SU-DHL-6 (cell line): Measurements from ENCODE around the gene CHRNB1.
A peak's percentile ranks its signal among the peaks of the same experiment; 100 is the strongest.

Experiments used
- H2AFZ ChIP-seq: fragments of 200-600 bp; sonication (generic); 2 replicates; pipeline ENCODE4 v1.6.1; 2014; ENCODE audit warnings: low read depth, mild to moderate bottlenecking, moderate library complexity, mixed read lengths, antibody characterized with exemption, low read length; ENCODE audit not compliant: severe bottlenecking
- H3F3A ChIP-seq: fragments of 200-600 bp; shearing (Covaris generic); 2 replicates; pipeline ENCODE4 v1.6.0; 2016; ENCODE audit warnings: antibody characterized with exemption, mild to moderate bottlenecking; ENCODE audit not compliant: insufficient read depth
- H3K27ac ChIP-seq: fragments of 200-600 bp; sonication (generic); 2 replicates; pipeline ENCODE4 v1.5.1; 2016; ENCODE audit warnings: low read depth, mild to moderate bottlenecking, low read length, moderate library complexity, mixed read lengths
- H3K27me3 ChIP-seq: fragments of 200-600 bp; sonication (generic), shearing (Covaris generic); 2 replicates; pipeline ENCODE4 v1.6.0; 2014; ENCODE audit warnings: mild to moderate bottlenecking, low read length
- H3K36me3 ChIP-seq: fragments of 200-600 bp; sonication (generic); 2 replicates; pipeline ENCODE4 v1.6.1; 2014; ENCODE audit warnings: mild to moderate bottlenecking, low read length, mixed read lengths
- H3K4me2 ChIP-seq: fragments of 300-600, 200-600 bp; shearing (Covaris generic), sonication (generic); 2 replicates; pipeline ENCODE4 v1.6.0; 2014; ENCODE audit warnings: low read length, low read depth, mild to moderate bottlenecking; ENCODE audit not compliant: poor library complexity, severe bottlenecking
- H3K4me3 ChIP-seq: fragments of 200-600 bp; sonication (generic); 2 replicates; pipeline ENCODE4 v1.5.1; 2014; ENCODE audit warnings: antibody characterized with exemption, low read length, mild to moderate bottlenecking, mixed read lengths; ENCODE audit not compliant: insufficient read depth, poor library complexity, severe bottlenecking
- H3K79me2 ChIP-seq: fragments of 200-600 bp; sonication (generic); 2 replicates; pipeline ENCODE4 v1.6.1; 2014; ENCODE audit warnings: mild to moderate bottlenecking, low read length, moderate library complexity; ENCODE audit not compliant: insufficient read depth
- H3K9ac ChIP-seq: fragments of 200-600 bp; sonication (generic); 2 replicates; pipeline ENCODE4 v1.7.0; 2014; ENCODE audit warnings: mild to moderate bottlenecking, low read length
- H3K9me2 ChIP-seq: fragments of 200-600 bp; sonication (generic); replicated peaks from 2 replicates; pipeline ENCODE4 v1.6.1; 2014; ENCODE audit warnings: low read length; ENCODE audit not compliant: insufficient read depth
- H3K9me3 ChIP-seq: fragments of 200-600 bp; sonication (generic); 2 replicates; pipeline ENCODE4 v1.6.1; 2014; ENCODE audit warnings: low read length, mixed read lengths; ENCODE audit not compliant: insufficient read depth
- H4K20me1 ChIP-seq: fragments of 200-600 bp; sonication (generic); 2 replicates; pipeline ENCODE4 v1.6.1; 2014; ENCODE audit warnings: low read depth, mild to moderate bottlenecking, antibody characterized with exemption, low read length, moderate library complexity, mixed read lengths
- EZH2phosphoT487 ChIP-seq: fragments of 200-600 bp; sonication (generic), shearing (Covaris generic); conservative IDR thresholded peaks from 2 replicates; pipeline ENCODE4 v1.6.1; 2018; ENCODE audit warnings: mild to moderate bottlenecking, antibody characterized with exemption, low read length, moderate library complexity, mixed read lengths
- TF ChIP-seq, protein P1 (sequence below): fragments of 200-600 bp; sonication (generic); IDR thresholded peaks from one replicate; pipeline ENCODE4 v1.5.1; 2017; ENCODE audit warnings: antibody characterized with exemption, mild to moderate bottlenecking, low read length, moderate library complexity; ENCODE audit not compliant: insufficient read depth, poor library complexity, severe bottlenecking

The CHRNB1 gene

GRCh38 chr17:7440113-7440833, 4.6 kb upstream of the CHRNB1 start:
- no peak for TF ChIP-seq EZH2phosphoT487
- TF ChIP-seq, protein P1, sequence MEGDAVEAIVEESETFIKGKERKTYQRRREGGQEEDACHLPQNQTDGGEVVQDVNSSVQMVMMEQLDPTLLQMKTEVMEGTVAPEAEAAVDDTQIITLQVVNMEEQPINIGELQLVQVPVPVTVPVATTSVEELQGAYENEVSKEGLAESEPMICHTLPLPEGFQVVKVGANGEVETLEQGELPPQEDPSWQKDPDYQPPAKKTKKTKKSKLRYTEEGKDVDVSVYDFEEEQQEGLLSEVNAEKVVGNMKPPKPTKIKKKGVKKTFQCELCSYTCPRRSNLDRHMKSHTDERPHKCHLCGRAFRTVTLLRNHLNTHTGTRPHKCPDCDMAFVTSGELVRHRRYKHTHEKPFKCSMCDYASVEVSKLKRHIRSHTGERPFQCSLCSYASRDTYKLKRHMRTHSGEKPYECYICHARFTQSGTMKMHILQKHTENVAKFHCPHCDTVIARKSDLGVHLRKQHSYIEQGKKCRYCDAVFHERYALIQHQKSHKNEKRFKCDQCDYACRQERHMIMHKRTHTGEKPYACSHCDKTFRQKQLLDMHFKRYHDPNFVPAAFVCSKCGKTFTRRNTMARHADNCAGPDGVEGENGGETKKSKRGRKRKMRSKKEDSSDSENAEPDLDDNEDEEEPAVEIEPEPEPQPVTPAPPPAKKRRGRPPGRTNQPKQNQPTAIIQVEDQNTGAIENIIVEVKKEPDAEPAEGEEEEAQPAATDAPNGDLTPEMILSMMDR: no peak
- Histone ChIP-seq H3K4me3 (no peak overlapping the region), H3K9me3 (no peaks in the 10 kb centered on the region), H3K79me2 (no peaks in the 10 kb centered on the region), H3F3A (no peaks in the 10 kb centered on the region), H3K27ac (no peak overlapping the region), H2AFZ (no peak overlapping the region), H4K20me1 (no peaks in the 10 kb centered on the region), H3K9me2 (no peaks in the 10 kb centered on the region), H3K27me3 (no peaks in the 10 kb centered on the region), H3K9ac (peak overlapping the region; percentile 21; the same call in 1 of the 2 replicates), H3K36me3 (no peaks in the 10 kb centered on the region), H3K4me2 (peak overlapping the region; percentile 39)

DNA sequence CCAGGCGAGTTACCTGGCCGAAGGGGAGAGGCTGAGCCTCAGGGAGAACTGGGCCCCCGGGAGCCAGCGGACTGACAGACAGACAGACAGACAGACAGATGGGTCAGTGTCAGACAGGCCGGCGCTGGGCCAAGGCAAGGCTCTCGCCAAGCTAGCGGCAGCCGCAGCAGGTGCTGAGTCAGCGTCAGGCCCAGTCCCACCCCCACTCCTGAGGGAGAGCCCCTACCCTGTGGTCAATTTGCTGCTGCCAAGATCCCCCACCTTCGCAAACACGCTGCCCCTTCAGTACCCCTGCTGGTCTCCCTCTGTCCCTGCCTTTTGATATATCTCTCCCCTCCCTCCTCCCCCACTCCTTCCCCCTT, 4.0 kb upstream of the CHRNB1 start:
- no peaks in the 10 kb centered on the region for H3K9me2 ChIP-seq
- H3K79me2 ChIP-seq: no peaks in the 10 kb centered on the region
- no peak overlapping the region for H2AFZ ChIP-seq
- no peaks in the 10 kb centered on the region for H3K36me3 ChIP-seq
- H3F3A ChIP-seq: no peaks in the 10 kb centered on the region
- H4K20me1 ChIP-seq: no peaks in the 10 kb centered on the region
- no peak overlapping the region for H3K4me3 ChIP-seq
- no peaks in the 10 kb centered on the region for H3K9me3 ChIP-seq
- no peak overlapping the region for H3K27ac ChIP-seq
- H3K27me3 ChIP-seq: no peaks in the 10 kb centered on the region
- peak overlapping the region; percentile 39 for H3K4me2 ChIP-seq
- TF ChIP-seq, protein P1: no peak
- no peak for TF ChIP-seq EZH2phosphoT487
- H3K9ac ChIP-seq: peak overlapping the region; percentile 21; the same call in 1 of the 2 replicates

- Histone ChIP-seq H3K27me3 (no peaks in the 10 kb centered on the region), H3K9ac (no peak overlapping the region), H3K4me2 (no peak overlapping the region)
Observed at GRCh38 chr17:7441266-7441665, 3.6 kb upstream of the CHRNB1 start.

More at GRCh38 chr17:7441266-7441665, 3.6 kb upstream of the CHRNB1 start:
- no peak overlapping the region for H3K4me3 ChIP-seq
- H3K9me2 ChIP-seq: no peaks in the 10 kb centered on the region
- H3K79me2 ChIP-seq: no peaks in the 10 kb centered on the region
- H3F3A ChIP-seq: no peaks in the 10 kb centered on the region
- H2AFZ ChIP-seq: no peak overlapping the region
- TF ChIP-seq, protein P1: no peak
- no peak for TF ChIP-seq EZH2phosphoT487
- H3K36me3 ChIP-seq: no peaks in the 10 kb centered on the region
- H4K20me1 ChIP-seq: no peaks in the 10 kb centered on the region
- no peaks in the 10 kb centered on the region for H3K9me3 ChIP-seq
- no peak overlapping the region for H3K27ac ChIP-seq
